Jurkat, Clone E6-1 (cell line): ENCODE measurements around the gene BMPR2.
"Not testable (repeated sequence)": the region's sequence is repeated elsewhere in the genome, so short reads cannot be mapped to it uniquely, and the experiment has no call there.

Source experiments
- DNase-seq: peaks from one replicate; pipeline ENCODE4 v3.0.0-alpha.2; 2011; ENCODE audit warnings: low read depth, low spot score
- H3K4me3 ChIP-seq: 2 replicates; pipeline ENCODE4 v1.5.1; 2011; ENCODE audit warnings: mild to moderate bottlenecking, low read length, control low read depth, moderate library complexity

Gene BMPR2

DNA sequence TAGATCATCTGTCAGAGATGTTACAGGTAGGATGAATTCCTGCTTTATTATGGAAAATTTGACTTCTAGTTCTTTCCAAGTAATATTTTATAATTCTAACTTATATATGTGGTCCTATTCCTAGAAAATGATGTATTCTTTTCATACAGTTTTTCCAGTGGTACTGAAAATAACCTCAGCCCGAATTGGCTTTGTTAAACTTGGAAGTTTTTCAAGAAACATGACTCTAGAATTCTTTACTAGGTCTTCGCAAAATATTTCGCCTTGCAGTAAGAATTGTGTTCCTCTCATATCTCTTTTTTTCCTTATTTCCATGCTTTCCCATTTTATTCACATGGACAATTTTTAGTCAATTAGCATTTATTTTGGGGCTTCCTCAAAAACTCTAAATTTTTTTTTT is 60.5 kb downstream of the BMPR2 start:
- DNase-seq = no peak

DNA sequence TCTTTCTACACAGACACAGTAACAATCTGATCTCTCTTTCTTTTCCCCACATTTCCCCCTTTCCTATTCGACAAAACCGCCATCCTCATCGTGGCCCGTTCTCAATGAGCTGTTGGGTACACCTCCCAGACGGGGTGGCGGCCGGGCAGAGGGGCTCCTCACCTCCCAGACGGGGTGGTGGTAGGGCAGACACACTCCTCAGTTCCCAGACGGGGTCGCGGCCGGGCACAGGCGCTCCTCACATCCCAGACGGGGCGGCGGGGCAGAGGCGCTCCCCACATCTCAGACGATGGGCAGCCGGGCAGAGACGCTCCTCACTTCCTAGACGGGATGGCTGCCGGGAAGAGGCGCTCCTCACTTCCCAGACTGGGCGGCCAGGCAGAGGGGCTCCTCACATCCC is 64.0 kb downstream of the BMPR2 start:
- not testable (repeated sequence) for DNase-seq, H3K4me3 ChIP-seq

More for the DNA sequence above, 60.5 kb downstream of the BMPR2 start:
- no peak overlapping the region for H3K4me3 ChIP-seq

GRCh38 chr2:202442882-202443281 is 66.8 kb downstream of the BMPR2 start:
- no peak for DNase-seq
- H3K4me3 ChIP-seq = no peak overlapping the region

DNA sequence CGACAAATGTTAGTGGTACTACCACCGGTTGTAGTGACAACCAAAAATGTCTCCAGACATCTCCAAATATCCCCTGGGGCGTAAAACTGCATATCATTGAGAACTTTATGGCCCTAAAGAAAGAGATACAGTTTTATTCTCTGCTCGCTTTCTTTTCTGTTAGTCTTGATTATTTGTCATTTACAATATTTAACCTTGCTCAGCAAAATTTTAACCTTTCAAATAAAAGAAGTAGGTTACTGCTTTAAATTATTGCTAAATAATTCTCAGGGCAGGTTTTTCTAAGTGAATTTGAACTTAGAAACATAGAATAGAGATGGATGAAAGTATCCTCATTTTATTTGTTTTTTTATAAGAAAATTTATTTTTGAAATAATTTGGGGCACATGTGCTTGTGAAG is 67.9 kb downstream of the BMPR2 start:
- no peak for DNase-seq
- no peak overlapping the region for H3K4me3 ChIP-seq

DNA sequence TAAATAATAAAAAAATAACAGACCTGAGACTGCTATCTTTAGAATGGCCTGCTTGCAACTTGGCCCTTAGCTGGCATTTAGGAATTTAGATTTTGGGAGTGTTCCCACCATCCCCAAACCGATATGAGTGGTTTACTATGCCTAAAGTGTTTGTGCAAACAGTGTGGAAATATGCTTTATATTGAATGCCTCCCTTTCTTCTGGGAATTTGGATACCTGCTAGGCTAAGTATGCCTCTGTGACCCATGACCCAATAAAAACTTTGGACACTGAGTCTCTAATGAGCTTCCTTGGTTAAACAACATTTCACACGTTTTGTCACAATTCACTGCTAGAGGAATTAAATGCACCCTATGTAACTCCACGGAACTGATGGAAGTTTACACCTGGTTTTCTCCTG is 73.2 kb downstream of the BMPR2 start:
- DNase-seq = no peak
- no peak overlapping the region for H3K4me3 ChIP-seq

GRCh38 chr2:202450785-202451184 is 74.7 kb downstream of the BMPR2 start:
- no peak overlapping the region for H3K4me3 ChIP-seq
- DNase-seq = no peak

DNA sequence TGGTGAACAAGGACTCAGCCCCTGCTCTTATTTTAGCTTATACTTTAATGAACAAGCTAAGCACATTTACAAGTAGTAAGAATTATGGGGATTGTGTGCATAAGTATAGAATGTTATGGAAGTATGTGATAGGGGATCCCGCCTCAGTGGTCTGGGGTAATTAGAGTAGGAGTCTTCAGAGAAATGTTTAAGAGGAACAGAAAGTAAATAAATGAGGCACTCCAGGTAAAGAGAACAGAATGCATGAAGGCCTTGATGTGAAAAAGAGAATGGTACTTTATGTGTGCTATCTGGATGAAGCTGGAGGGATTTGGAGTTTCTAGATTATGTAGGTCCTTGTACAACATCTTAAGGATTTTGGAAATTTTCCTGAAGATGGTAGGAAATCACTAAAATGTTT is 76.6 kb downstream of the BMPR2 start:
- no peak overlapping the region for H3K4me3 ChIP-seq
- DNase-seq = no peak

DNA sequence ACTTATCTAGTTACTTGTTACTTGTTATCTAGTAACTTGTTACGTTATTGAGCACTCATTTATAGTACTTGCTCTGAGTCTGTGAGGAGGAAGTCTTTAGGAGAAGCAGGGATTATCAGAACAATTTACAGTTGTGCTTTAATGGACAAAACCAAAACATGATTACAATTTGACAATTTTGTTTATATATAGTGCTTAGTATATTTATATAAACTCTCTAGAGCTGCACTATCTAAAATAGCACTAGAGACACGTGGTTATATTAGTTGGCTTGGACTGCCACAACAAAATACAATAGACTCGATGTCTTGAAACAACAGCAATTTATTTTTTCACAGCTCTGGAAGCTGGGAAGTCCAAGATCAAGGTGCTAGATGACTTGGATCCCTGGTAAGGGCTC is 78.4 kb downstream of the BMPR2 start:
- H3K4me3 ChIP-seq = no peak overlapping the region
- DNase-seq = no peak

DNA sequence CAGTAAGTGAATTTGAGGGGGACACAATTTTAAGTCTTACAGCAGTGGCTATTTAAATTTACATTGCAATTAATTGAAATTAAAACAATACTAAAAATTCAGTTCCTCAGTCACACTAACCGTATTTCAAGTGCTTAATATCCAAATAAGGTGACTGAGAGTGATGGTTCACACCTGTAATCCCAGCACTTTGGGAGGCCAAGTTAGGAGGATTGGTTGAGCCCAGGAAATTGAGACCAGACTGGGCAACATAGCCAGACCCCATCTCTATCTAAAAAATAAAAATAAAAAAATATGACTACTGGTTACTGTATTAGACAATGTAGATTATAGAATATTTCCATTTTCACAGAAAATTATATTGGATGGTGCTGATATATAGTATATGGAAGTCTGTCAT is 79.0 kb downstream of the BMPR2 start:
- no peak for DNase-seq

GRCh38 chr2:202460119-202460518 is 84.0 kb downstream of the BMPR2 start:
- no peak for DNase-seq
- no peak overlapping the region for H3K4me3 ChIP-seq

More for the DNA sequence above, 79.0 kb downstream of the BMPR2 start:
- H3K4me3 ChIP-seq = no peak overlapping the region

DNA sequence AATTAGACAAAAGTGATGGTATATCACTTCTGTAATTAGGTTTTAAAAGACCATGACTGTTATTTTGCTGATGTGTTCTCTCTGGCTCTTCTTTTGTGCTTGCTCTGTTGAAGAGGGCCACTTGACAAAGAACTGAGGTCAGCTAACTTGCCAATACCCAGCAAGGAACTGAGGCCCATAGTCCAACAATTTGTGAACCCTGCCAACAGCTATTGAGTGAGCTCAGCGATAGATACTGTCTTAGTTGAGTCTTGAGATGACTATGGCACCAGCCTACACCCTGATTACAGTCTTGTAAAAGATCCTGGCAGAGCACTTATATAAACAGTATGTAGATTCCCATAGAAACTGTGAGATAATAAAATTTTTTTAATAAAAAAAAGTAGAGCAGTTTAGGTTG is 103.0 kb downstream of the BMPR2 start:
- DNase-seq = no peak
- no peak overlapping the region for H3K4me3 ChIP-seq

DNA sequence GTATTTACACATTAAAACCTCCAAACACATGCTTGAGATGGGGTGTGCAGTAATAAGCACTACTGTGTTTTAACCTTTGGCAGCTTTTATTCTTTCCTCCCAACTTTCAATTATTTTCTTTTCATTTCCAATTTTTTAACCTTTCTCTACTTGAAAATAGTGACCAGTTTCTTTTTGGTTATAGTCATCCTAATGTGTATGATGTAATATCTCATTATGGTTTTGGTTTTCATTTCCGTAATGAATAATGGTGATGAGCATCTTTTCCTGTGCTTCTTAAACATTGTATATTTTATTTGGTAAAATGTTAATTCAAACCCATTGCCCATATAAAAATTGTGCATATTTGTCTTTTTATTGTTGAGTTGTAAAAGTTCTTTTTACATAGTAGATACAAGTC is 103.5 kb downstream of the BMPR2 start:
- H3K4me3 ChIP-seq = no peak overlapping the region
- DNase-seq = no peak

GRCh38 chr2:202486351-202486750 is 110.2 kb downstream of the BMPR2 start:
- DNase-seq = no peak
- H3K4me3 ChIP-seq = no peak overlapping the region

DNA sequence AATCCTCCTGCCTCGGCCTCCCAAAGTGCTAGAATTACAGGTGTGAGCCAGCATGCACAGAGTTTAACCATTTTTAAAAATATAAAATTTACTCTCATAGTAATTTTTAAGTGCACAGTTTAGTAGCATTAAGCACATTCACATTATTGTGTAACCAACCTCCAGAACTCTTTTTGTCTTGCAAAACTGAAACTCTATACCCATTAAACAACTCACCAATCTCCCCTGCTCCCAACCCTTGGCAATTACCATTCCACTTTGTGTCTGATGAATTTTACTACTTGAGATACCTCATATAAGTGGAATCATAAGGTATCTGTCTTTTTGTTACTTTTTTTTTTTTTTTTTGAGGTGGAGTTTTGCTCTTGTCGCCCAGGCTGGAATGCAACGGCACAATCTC is 112.5 kb downstream of the BMPR2 start:
- no peak overlapping the region for H3K4me3 ChIP-seq
- no peak for DNase-seq

- DNase-seq = no peak
- no peak overlapping the region for H3K4me3 ChIP-seq
Observed at GRCh38 chr2:202490479-202490878, 114.4 kb downstream of the BMPR2 start.

GRCh38 chr2:202491514-202491913 is 115.4 kb downstream of the BMPR2 start:
- no peak for DNase-seq
- H3K4me3 ChIP-seq = no peak overlapping the region

GRCh38 chr2:202494300-202495229 is 118.4 kb downstream of the BMPR2 start:
- DNase-seq = no peak
- H3K4me3 ChIP-seq = no peak overlapping the region

DNA sequence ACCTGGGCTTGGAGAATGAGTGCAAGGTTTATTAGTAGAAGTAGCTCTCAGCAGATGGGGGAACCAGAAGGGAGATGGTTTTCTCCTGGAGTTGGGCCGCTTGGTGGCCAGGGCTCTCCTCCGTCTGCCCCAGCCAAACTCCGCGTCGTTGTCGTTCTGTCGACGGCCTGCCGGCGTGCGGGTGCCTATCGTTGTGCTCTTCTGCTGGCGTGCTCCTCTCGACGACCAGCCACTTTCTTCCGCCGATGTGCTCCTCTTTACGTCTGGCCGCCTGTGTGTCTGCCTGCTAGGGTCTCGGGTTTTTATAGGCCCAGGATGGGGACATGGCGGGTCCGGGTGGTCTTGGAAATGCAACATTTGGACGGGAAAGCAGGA is 119.1 kb downstream of the BMPR2 start:
- DNase-seq = no peak
- H3K4me3 ChIP-seq = no peak overlapping the region

DNA sequence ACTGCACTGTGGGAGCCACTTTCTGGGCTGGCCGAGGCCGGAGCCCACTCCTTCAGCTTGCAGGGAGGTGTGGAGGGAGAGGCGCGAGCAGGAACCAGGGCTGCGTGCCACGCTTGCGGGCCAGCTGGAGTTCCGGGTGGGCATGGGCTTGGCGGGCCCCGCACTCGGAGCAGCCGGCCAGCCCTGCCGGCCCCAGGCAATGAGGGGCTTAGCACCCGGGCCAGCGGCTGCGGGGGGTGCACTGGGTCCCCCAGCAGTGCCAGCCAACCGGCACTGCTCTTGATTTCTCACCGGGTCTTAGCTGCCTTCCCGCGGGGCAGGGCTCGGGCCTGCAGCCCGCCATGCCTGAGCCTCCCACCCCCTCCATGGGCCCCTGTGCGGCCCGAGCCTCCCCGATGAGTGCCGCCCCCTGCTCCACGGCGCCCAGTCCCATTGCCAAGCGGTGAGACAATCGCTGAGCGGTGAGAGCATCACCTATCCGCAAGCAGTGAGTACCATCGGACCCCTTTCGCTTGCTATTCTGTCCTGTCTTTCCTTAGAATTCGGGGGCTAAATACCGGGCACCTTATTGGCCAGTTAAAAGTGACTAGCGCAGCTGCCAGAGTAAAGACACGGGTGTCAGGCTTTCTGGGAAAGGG is 120.8 kb downstream of the BMPR2 start:
- not testable (repeated sequence) for DNase-seq, H3K4me3 ChIP-seq

DNA sequence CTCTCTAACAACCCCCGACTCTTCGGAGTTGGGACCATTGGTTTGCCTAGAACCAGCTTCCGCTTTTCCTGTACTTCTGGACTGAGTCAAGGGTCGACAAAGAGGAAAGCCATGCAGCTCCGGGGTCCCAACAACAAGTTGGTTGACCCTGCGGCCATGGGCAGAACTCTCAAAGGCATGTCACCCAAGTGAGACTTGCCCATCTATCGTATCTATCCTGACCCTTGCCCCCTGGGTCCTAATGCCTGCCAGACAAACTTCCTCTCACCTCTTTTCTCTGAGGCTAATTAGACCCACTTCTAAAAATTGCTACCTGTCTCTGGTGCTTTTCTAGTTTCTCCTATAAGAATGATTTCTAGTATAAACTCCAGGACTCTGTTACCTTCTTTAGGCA is 121.3 kb downstream of the BMPR2 start:
- not testable (repeated sequence) for H3K4me3 ChIP-seq

GRCh38 chr2:202499841-202500240 is 123.7 kb downstream of the BMPR2 start:
- not testable (repeated sequence) for DNase-seq, H3K4me3 ChIP-seq

More for the DNA sequence above, 121.3 kb downstream of the BMPR2 start:
- DNase-seq = not testable (repeated sequence)
